Measurements from ENCODE around the gene DMGDH. TPM values are rescaled to one million over a fixed set of nuclear protein-coding genes. Genes with fewer than 3 reads are reported as not detected.

The DMGDH gene
- total and polyA plus RNA-seq, 10 of the 15 experiments (the other 5 are each of a cell fraction or from before 2014, with no cell fraction given), result 0.22 to 1.5 (median 0.44) TPM; not detected in 3

DNA sequence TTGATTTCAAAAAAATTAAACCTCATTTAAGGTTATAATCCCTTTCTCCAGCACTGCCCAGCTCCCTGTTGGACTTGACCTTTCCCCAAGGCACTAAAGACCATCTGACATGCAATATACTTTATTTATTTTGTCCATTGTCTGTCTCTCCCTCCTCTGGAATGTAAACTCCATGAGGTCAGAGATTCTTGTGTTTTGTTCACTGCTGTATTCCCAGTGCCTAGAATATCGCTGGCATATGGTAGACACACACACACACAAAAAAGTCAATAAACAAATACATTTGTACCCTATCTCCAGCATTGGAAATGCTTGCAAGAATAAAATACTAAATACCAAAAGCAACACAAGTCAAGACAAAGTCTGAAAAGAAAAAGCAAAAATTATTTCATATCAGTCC, 67.1 kb downstream of the DMGDH start:
- POLR2A ChIA-PET, result no interaction called here
- Histone ChIP-seq H3K36me3 (ENCODE audit: control insufficient read depth in 2 of 2, insufficient read depth in 2 of 2, low read length in 1 of 2) (no peaks in the 10 kb centered on the region), H3K9ac (ENCODE audit: control insufficient read depth, insufficient read depth, low read length) (no peak overlapping the region), H3K27me3 (replicated peaks in 1 of 2; ENCODE audit: control insufficient read depth in 2 of 2, insufficient read depth in 2 of 2, low read length in 1 of 2) (no peaks in the 10 kb centered on the region), H3K27ac (ENCODE audit: control insufficient read depth, insufficient read depth) (no peak overlapping the region), H3K9me3 (replicated peaks; ENCODE audit: control insufficient read depth, insufficient read depth, low read length) (no peaks in the 10 kb centered on the region), H3K4me1 (ENCODE audit: control insufficient read depth, insufficient read depth, low read length) (no peaks in the 10 kb centered on the region), H3K79me2 (ENCODE audit: control insufficient read depth, insufficient read depth, low read length) (no peaks in the 10 kb centered on the region), H3K4me3 (no peak overlapping the region), H4K20me1 (ENCODE audit: control insufficient read depth, insufficient read depth) (no peaks in the 10 kb centered on the region), H2AFZ (ENCODE audit: control insufficient read depth, low read depth, low read length) (no peak overlapping the region), H3K4me2 (ENCODE audit: control insufficient read depth, insufficient read depth) (no peak overlapping the region)
- RAD21 ChIA-PET (ENCODE audit: unreplicated experiment), result interaction anchor here (1.4 kb wide), 1 partner anchor 19 kb away, joined by 3 read pairs; no protein-coding TSS in a partner anchor
- no TSS peak for BruUV-seq (replicated peaks)
- intact Hi-C loops (cut with micrococcal nuclease; ENCODE audit: unreplicated experiment), result no loop called here
- CTCF ChIA-PET, result interaction anchor here (1.5 to 2.7 kb wide), 2 partner anchors 17 to 681 kb away, joined by 3 to 9 read pairs; no protein-coding TSS in a partner anchor
- ATAC-seq (no peak), FAIRE-seq (no peak), DNase-seq (ENCODE audit: low read depth, low spot score) (no peak)
- 40% methylated on average over 1 of the region's 1 CpG for WGBS (ENCODE audit: insufficient coverage, insufficient replicate concordance, low lambda C conversion rate, missing lambda C conversion rate)
- in situ Hi-C loops (cut with MboI), result no loop called here
- SMC1A ChIA-PET (ENCODE audit: uncharacterized antibody, unreplicated experiment), result interaction anchor here (1.7 kb wide), 2 partner anchors 22 to 103 kb away, joined by 4 to 6 read pairs; no protein-coding TSS in a partner anchor
- TF ChIP-seq ETV6 (conservative IDR thresholded peaks at IDR 0.05 in 1 of 2, IDR thresholded peaks at IDR 0.05 in 1 of 2; ENCODE audit: borderline replicate concordance in 1 of 2, low read depth in 1 of 2), result no peak
- no peak for TF ChIP-seq GABPA (IDR thresholded peaks at IDR 0.05; ENCODE audit: low read depth)
- TF ChIP-seq FOXM1 (IDR thresholded peaks at IDR 0.05; ENCODE audit: low read depth, low read length), result no peak
- TF ChIP-seq CHD2 (IDR thresholded peaks at IDR 0.05; ENCODE audit: borderline replicate concordance, low read depth, low read length), result no peak
- TF ChIP-seq KDM1A (IDR thresholded peaks at IDR 0.05; ENCODE audit: borderline replicate concordance), result no peak
- no peak for TF ChIP-seq ZNF274 (IDR thresholded peaks at IDR 0.05; ENCODE audit: insufficient read depth, insufficient read length)
- no peak for TF ChIP-seq POLR2A (IDR thresholded peaks at IDR 0.05; ENCODE audit: low read depth, low read length)
- TF ChIP-seq ZBTB4 (CRISPR knock-in tag; IDR thresholded peaks at IDR 0.05), result no peak
- no peak for TF ChIP-seq JUNB (IDR thresholded peaks at IDR 0.05)
- TF ChIP-seq NFYA (IDR thresholded peaks at IDR 0.05; ENCODE audit: borderline replicate concordance, low read depth, low read length), result no peak

Measured in GM12878 (cell line).